Stimulated activated CD8-positive, alpha-beta memory T cell treated with anti-CD3 and anti-CD28 coated beads, Interleukin-2, amount 100 ng/mL, for 1 hour (primary cell): ENCODE results near the gene ARF3.
A peak's percentile ranks its signal among the peaks of the same experiment; 100 is the strongest.

Experiments used
- DNase-seq, 2 donors: peaks; one replicate each; pipeline ENCODE4 v3.0.0-alpha.2; 2020; ENCODE audit warnings: low read depth in 2 of 2

Gene ARF3

DNA sequence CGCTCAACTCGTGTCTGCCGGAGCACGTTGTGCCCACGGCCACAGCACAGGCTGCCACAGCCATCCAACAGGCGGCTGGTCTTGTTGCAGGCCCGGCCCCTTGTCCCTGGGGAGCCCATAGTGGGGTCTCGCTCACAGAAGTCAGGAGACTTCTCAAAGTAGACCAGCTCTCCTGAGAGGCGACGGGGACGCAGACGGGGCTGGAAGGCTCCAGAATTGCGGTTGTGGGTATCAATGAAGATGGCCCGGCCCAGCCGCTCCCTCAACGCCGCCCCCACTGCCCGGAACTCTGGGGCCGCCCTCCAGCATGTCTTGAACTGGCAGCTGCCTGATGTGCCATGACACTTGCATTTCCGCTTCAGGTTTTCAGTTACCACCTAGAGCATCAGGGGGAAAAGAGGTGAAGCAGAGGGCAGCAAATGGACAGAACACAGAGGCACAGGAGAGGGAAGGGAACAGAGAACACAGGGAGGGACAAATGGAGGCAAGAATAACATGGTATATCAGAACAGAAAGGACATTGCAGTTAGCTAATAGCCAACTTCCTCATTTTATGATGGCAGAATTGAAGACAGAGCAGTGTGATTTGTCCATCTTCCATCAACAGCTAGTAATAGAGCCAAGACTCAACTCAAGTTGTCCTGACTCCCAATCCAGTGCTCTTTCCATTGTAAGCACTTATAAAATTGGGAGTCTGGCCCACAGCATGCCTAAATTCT is 9.0 kb upstream of the ARF3 start:
- DNase-seq = no peak

DNA sequence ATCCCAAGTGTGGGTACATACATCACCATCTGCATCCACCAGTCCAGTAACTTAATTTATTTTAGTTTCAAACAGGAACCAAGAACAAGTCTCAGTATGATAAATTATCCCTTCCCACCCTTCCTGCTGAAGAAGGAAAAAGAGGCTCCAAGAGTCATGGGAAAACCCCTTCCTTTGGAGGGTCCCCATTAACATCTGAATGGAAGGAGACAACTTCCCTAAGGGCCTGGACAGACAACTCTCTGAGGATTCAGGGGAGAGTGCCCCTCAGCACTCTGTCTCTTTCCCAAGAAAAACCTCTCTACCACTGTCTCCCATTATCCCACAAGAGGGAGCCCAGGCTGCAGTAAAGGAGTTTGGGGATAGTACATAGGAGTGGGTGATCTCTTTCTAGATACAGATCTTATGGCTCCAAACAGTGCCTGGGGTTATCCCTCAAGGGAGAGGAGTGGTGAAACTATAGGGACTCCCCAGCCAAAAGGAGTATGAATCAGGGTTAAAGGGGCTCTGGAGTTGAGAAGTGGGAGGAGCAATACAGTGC is 8.1 kb upstream of the ARF3 start:
- DNase-seq = no peak

DNA sequence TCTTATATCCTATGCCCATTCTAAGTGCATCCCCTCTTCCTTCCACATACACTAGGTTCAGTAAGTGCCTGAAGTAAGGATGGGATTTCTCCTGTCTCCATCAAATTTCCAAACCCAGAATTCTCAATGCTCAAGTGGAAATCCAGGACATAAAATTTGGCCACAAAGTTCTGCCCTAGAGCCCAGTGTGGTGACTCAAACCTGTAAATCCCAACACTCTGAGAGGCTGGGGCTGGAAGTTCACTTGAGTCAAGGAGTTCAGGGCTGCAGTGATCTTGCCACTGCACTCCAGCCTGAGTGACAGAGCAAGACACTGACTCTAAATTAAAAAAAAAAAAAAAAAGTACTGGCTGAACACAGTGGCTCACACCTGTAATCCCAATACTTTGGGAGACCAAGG is 4.5 kb upstream of the ARF3 start:
- DNase-seq = no peak

DNA sequence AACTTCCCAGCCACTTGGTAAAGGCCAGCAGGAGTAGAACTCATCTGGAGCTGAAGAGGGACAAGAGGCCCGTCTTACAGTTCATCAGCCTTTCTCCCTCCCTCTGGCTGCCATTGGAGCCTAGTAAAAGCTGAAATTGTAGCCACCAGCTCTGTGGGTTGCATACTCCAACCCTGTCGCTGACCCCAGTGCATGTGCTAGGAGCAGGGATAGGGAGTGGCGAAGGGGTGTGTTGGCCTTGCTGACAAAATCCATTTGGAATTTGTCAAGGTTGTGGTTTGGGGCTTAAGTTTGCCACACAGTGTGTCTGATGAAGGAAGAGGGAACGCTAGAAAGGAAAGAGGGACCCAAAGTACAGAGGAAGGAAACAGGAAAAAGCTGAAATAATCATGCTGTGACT is 4.0 kb upstream of the ARF3 start:
- DNase-seq = no peak

DNA sequence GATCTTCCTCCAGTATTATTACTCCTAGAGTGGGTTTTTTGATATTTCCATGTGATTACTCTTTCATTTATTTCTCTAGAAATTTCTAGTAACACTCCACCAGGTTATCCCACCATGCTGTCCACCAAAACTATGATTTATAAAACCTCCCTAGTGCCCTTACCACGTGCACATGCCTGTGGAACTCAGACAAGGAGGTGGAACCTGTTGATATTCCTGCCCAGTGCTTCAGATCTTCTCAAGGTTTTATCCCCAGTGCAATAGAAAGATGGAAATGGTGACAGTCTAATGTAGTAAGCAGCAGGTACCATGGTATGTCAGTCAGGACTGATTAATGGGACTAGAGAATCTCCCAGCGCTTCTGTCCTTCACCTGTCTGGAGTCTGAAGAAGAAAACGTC is 3.5 kb upstream of the ARF3 start:
- DNase-seq = no peak

DNA sequence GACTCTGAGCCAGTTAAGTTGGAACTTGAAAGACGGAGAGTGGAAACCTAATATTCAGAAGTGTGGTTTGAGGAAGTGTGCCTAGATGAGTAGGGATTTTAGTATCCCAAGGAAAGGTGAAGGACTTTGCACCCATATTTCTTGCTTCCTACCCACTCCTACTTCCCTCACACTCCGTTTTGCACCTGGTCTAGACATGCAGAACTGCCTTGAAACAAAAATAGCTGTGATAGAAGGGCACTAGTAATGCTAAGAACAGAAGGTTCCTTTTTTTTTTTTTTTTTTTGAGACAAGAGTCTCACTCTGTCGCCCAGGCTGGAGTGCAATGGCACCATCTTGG is 732 bp upstream of the ARF3 start:
- DNase-seq = no peak

DNA sequence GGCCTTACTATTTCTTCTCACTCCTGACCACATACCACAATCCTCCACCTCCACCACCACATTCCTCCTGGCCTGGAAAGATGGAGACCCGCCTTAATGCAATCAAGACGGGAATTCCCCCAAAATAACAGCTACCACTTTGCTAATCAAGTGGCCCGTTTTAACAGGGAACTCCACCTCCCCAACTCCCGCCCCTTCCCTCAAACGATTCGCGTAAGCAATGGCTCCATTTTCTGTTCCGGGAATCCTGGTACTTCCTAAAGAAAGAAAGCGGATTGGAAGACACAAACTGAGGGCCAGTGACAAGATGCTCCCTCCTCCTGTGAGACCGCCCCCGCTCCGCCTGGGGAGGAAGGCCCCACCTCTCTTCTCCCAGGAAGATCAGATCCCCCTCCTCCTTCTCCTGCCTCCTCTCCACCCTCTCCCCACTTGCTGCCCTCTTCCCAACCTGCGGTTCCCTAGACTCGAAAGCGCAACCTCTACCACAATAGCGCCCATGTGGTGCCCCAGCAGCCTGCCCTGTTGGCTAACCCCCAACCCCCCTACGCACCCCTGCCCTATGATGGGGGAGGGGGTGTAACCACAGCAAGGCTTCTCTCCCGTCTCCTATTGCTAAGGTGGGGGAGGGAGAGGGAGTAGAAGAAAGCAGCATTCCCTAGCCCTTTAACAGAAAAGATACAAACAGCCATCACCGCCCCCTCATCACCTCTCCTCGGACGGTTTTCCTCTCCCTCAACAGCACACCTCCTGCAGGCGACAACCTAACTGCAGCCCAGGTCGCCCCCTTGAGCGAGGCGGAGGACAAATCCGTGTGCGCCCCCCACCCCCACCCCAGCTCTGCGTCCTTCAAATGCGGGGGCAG is 777 bp downstream of the ARF3 start:
- no peak for DNase-seq

DNA sequence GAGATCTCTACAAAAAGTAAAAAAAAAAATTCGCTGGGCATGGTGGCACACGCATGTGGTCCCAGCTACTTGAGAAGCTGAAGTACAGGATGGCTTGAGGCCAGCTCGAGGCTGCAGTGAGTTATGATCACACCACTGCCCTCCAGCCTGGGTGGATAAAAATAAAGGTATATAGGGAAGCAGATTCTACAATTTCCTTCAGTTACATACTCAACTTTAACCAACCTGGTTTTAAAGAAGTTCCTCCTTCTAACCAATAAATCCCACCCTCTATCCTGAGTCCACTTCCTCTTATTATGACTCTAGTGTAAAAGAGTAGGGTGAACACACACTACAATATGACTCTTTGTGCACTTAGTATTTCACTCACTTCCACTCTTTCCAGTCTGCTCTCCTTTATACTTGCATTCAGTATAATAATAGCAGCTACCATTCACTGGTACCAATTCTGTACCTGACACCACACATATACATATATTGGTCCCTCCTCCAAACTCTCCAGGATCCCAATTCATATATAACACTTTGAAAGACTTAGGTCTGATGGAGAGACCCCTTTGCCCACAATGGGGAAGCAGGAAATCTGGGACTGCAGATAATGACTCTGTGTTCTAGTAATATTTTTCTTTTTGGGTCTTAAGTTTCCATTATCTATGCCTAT is 2.3 kb downstream of the ARF3 start:
- no peak for DNase-seq

DNA sequence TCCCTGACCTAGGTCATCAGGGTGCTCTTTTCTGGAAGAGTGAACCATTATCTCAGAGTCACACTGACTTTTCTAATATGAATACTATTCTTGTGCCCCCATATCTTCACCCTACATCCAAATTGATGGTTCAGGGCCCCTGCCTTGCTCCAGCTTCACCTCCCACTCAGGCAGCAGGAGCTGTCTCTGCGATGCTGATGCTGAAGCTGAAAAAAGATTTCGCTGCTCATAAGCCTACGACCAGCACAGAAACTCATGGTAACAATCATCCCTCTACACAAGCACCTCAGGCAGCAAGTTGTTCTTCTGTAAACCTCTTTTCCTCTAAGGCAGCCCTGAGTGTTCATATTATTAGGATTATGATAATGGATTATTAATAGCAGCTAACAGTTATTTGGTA is 3.2 kb downstream of the ARF3 start:
- no peak for DNase-seq

DNA sequence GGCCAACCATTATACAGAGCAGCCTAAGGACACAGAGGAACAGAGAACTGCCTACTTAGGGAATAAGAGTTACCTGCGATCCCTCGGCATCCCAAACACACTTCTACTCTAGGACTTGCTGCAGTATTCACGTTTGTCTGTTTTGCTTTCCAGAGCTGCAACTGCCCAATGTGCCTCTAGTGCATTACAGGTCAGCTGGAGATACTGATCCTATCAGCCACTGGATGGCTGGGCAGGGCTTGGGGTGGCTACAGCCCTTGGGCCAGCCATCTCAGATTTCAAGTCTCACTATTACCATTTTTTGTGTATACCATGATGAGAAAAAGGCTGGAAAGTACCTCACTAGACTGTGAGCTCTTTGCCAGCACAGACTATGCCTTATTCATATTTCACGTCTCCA is 4.6 kb downstream of the ARF3 start:
- DNase-seq = no peak

DNA sequence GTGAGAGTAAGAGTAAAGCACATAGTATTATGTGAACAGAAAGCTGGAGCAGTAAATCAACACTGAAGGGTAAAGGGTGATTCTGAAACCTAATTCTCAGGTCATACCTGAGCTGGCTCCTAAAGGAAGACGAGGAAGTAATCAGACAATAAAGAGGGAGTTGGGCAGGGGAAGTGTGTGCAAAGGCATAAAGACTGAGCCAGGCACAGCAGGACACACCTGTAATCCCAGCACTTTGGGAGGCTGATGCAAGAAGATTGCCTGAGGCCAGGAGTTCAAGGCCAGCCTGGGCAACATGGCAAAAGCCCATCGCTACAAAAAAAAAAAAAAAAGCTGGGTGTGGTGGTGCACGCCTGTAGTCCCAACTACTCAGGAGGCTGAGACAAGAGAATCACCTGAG is 9.6 kb downstream of the ARF3 start:
- DNase-seq = no peak

DNA sequence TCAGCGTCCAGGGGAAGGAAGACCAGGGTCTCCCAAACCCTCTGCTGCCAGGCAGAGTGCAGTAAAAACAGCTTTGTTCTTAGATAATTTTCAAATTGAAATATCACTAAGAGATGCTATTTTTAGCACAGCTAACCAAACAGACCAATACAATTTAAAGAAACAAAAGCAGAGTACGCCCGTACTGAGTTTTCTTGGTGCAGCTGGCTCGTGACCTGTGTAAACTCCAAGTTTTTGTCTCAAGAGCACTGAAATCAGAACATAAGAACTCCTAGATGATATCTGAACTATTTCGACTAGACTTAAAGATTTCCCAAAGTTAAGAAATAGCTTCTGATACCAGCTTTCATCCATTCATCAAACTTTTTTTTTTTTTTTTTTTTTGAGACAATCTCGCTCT is 10.3 kb downstream of the ARF3 start:
- DNase-seq = no peak

DNA sequence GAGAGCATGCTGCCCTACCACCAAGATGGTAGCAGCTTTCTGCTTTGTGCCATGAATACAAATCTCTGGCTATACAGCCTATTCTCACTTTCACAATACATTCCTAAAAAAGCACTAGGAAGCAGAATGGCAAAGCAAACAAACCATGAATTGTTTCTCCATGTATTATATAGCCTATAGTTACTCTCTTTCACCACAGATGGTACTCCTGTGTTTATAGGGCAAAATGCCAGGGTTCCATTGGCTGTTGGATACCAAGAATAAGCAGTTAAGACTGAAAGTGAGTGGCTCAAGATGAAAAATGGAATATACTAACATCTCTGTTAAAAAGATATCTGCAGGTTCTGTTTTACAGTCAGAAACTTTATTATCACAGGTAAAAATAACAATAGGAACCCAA is 11.1 kb downstream of the ARF3 start:
- DNase-seq = no peak

DNA sequence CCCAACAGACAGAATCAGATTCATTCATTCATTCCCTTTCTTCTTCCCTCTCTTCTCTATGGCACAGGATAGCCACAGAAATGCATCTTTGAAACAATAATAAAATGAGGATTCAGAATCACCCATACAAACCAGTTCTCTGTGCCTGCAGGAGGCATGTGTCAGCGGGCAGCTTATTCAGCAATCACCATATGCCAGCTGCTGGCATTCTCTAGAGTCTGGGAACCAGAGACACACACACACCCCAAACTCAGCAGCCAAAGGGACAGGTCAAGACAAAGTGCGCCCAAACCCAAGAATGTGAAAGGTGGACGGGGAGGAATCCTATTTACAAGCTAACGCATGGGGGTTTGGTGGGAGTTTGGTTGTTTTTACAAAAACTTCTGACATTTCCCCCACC is 14.1 kb downstream of the ARF3 start:
- DNase-seq = no peak

DNA sequence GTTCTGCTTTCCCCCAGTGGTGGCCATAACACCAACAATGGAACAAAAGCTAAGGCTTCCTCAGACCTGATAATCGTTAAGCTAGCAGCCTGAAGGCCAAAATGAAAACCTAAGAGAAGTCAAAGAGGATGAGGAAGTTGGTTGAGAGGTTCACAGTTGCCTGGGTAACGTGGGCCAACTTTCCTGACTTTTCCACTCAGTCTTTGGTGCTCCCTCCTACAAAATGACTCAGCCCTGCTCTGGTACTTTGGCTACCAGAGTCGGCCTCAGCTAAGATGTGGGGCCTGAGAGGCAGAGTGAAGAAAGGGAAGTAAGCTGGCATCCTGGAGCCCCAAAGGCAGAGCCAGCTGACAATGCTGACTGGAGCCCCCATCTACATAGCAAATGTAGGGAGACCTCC is 17.1 kb downstream of the ARF3 start:
- no peak for DNase-seq

DNA sequence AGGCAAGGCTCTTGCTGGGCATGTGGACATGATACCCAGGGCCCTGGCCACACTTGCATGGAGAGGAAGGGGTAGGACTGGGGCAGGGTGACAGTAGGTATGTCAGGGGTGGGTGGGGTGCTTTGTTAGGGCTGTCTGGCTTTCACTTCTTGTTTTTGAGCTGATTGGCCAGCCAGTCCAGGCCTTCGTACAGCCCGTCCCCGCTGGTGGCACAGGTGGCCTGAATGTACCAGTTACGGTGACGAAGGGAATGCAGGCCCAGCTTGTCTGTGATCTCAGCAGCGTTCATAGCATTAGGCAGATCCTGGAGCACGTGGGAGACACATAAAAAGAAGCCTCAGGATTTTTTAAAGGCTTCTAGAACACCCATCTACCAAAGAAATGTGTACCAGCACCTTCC is 18.5 kb downstream of the ARF3 start:
- DNase-seq = no peak

DNA sequence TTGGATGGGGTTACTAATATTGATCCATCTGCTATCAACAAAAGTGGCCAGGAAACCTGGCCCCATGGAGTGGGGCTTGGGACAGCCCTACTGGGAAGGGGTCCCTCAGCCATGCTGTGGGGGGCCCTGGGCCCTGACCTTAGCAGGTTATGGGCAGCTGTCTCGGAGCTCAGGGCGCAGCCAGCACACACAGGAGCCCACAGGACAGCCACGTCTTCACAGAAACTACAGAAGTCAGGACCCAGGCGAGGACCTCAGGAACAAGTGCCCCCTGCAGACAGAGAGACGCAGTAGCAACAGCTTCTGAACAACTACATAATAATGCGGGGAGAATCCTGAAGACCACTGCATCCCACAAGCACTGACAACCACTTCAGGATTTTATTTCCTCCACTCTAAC is 20.1 kb downstream of the ARF3 start:
- DNase-seq = no peak

DNA sequence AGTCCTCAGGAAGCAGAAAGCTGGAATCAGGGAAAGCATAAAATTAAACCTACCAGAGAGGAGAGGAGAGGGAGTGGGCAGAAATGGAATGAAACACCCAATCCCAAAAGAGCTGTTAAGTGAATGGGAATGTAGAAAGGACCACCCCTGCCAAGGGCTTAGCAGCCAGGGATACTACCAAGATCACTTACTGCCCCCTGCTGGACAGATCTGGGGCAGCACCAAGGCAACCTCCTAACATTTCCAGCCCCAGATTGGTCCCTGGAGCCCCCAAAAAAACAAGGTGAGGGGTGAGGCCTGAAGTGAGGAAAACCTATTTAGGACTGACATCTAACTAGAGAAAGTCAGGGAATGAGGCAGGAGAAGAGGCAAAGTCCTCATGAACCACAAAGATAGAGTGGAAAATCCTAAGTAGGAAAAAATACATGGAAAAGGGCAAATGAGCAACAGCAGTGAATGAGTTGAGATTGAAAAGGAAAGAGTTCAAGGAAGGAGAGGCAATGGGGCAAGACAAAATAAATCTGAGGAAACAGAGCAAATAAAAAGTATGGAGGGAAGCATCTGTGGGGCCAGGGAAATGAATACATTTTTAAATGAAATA is 20.8 kb downstream of the ARF3 start:
- DNase-seq = peak; percentile 70 to 72

DNA sequence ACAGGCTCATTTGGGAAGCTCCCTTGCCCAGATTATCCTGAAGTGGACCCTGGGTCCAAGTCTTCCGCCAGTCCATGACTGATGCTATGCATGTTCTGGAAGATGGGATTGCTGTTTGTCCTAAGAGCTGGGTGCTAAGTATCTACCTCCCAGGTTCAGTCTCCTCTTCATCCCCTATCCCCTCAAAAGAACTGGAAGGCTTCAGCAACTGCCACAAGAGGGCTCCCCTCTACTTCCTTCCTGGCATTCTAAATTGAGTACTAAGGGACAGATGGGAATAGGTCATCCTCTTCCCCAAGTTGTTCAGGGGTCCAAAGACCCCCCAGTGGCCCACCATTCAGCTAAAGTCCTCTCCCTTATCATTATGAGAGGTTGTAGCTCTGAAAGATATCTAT is 23.0 kb downstream of the ARF3 start:
- DNase-seq = no peak

DNA sequence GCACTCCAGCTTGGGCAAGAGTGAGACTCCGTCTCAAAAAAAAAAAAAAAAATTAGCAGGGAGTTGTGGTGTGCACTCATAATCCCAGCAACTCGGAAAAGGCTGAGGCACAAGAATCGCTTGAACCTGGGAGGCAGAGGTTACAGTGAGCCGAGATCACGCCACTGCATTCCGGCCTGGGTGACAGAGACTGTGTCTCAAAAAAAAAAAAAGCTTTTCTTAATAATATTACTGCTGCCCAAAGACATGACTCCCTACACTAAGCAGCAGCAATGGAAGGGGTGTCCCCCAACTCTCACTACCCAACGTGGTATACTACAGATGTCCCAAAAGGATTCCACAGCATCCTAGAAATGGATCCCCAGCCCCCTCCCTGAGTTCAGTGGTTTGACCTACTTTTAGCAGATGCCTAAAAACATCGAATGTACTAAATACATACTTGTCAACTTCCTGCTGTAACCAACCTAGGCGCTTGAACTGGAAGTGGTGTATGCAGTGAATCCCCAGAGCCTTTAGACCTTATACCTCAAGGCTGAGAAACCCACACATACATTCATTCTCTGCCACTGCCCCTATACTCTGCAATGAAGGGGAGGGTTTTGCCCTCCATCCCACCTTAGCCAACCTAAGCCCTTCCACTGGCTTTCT is 23.5 kb downstream of the ARF3 start:
- DNase-seq = no peak

DNA sequence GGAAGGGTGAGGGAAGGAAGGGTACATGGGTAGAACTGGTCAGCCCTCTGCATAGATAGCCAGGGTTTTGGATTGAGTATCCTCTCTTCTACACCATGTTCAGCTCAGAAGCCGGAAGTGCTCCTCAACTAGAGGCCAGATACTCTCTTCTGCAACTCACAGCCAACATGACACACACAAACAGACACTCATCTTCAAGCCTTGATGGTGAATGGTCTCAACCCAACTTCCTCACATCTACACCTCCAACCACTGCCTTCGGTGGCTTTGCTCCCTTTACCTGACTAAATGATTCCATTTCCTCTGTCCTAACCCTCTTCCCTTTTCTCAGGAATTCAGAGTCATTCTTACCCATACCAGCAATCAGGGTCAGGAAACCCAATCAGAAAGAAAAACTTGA is 24.4 kb downstream of the ARF3 start:
- DNase-seq = no peak

DNA sequence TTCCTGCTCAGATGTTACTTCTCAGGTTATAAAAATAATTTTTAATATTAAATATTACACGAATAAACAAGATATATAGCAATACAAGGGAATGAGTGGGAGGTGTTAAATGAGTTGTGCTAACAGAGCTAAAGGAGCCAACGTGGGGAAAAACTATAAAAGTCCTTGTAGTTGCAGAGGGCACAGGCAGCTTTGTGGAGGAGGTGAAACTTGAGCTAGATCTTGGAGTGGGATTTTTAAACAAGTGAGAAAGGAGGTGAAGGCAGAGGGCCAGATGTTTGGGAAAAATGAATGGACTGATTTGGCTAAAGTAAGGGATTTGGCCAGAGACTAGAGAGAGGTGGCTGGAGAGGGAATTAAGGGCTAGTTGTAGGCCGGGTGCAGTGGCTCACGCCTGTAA is 26.8 kb downstream of the ARF3 start:
- DNase-seq = no peak
